BLaER1 (cell line): Measurements from ENCODE around the gene KDM6B.

Source experiments
- H3K27ac ChIP-seq: shearing (Covaris generic); formaldehyde crosslinking; 2 replicates; pipeline ENCODE4 v1.8.1; 2022
- H3K27me3 ChIP-seq: shearing (Covaris generic); formaldehyde crosslinking; 2 replicates; pipeline ENCODE4 v1.8.1; 2022
- H3K36me3 ChIP-seq: shearing (Covaris generic); formaldehyde crosslinking; 2 replicates; pipeline ENCODE4 v1.8.1; 2022
- H3K4me1 ChIP-seq: shearing (Covaris generic); formaldehyde crosslinking; 2 replicates; pipeline ENCODE4 v1.8.1; 2022
- H3K4me2 ChIP-seq: shearing (Covaris generic); formaldehyde crosslinking; 2 replicates; pipeline ENCODE4 v1.8.1; 2022
- H3K4me3 ChIP-seq: shearing (Covaris generic); formaldehyde crosslinking; 2 replicates; pipeline ENCODE4 v1.8.1; 2022
- H3K9ac ChIP-seq: shearing (Covaris generic); formaldehyde crosslinking; 2 replicates; pipeline ENCODE4 v1.8.1; 2022
- H3K9me3 ChIP-seq: shearing (Covaris generic); formaldehyde crosslinking; 2 replicates; pipeline ENCODE4 v1.8.1; 2022
- H4K20me1 ChIP-seq: shearing (Covaris generic); formaldehyde crosslinking; 2 replicates; pipeline ENCODE4 v1.8.1; 2022
- Cebpa-rat ChIP-seq: shearing (Covaris generic); IDR thresholded peaks from 2 replicates; pipeline ENCODE4 v1.8.1; 2022

KDM6B gene

GRCh38 chr17:7839876-7840261, 5.9 kb downstream of the KDM6B start:
- Histone ChIP-seq H3K36me3 (peaks cover 13% of the 10 kb centered on the region), H3K27ac (peak overlapping the region; percentile 84), H3K4me2 (peak overlapping the region; percentile 99), H3K4me1 (peaks cover 42% of the 10 kb centered on the region), H3K9me3 (no peaks in the 10 kb centered on the region), H3K27me3 (no peaks in the 10 kb centered on the region), H3K9ac (peak overlapping the region; percentile 91), H3K4me3 (peak overlapping the region; percentile 78; the same call in 1 of the 2 replicates), H4K20me1 (peaks cover 58% of the 10 kb centered on the region)
- no peak for TF ChIP-seq Cebpa-rat

GRCh38 chr17:7840441-7840840, 6.4 kb downstream of the KDM6B start:
- peak overlapping the region; percentile 99 for H3K4me2 ChIP-seq
- peak overlapping the region; percentile 94 for H3K27ac ChIP-seq
- peaks cover 64% of the 10 kb centered on the region for H4K20me1 ChIP-seq
- no peaks in the 10 kb centered on the region for H3K27me3 ChIP-seq
- peaks cover 19% of the 10 kb centered on the region for H3K36me3 ChIP-seq
- H3K9ac ChIP-seq = peak overlapping the region; percentile 91
- no peaks in the 10 kb centered on the region for H3K9me3 ChIP-seq
- TF ChIP-seq Cebpa-rat = no peak
- H3K4me3 ChIP-seq = peak overlapping the region; percentile 78
- peaks cover 47% of the 10 kb centered on the region for H3K4me1 ChIP-seq

GRCh38 chr17:7840875-7841274, 6.9 kb downstream of the KDM6B start:
- peak overlapping the region; percentile 99 for H3K4me2 ChIP-seq
- peaks cover 23% of the 10 kb centered on the region for H3K36me3 ChIP-seq
- no peak for TF ChIP-seq Cebpa-rat
- H3K27ac ChIP-seq = peak overlapping the region; percentile 94
- no peaks in the 10 kb centered on the region for H3K9me3 ChIP-seq
- peak overlapping the region; percentile 78 for H3K4me3 ChIP-seq
- H3K27me3 ChIP-seq = no peaks in the 10 kb centered on the region
- peak overlapping the region; percentile 91 for H3K9ac ChIP-seq
- peaks cover 68% of the 10 kb centered on the region for H4K20me1 ChIP-seq
- peaks cover 50% of the 10 kb centered on the region for H3K4me1 ChIP-seq

- Histone ChIP-seq H4K20me1 (peaks cover 74% of the 10 kb centered on the region), H3K4me1 (peaks cover 50% of the 10 kb centered on the region), H3K27me3 (no peaks in the 10 kb centered on the region), H3K36me3 (peaks cover 29% of the 10 kb centered on the region), H3K9me3 (no peaks in the 10 kb centered on the region), H3K4me2 (peak overlapping the region; percentile 99), H3K4me3 (peak overlapping the region; percentile 78), H3K27ac (peak overlapping the region; percentile 94), H3K9ac (peak overlapping the region; percentile 91)
- TF ChIP-seq Cebpa-rat = no peak
Observed at GRCh38 chr17:7841396-7841914, 7.4 kb downstream of the KDM6B start.

- H3K4me1 ChIP-seq = peaks cover 48% of the 10 kb centered on the region
- peak overlapping the region; percentile 94 for H3K27ac ChIP-seq
- no peak for TF ChIP-seq Cebpa-rat
- no peaks in the 10 kb centered on the region for H3K9me3 ChIP-seq
- H3K27me3 ChIP-seq = no peaks in the 10 kb centered on the region
- H4K20me1 ChIP-seq = peaks cover 79% of the 10 kb centered on the region
- peak overlapping the region; percentile 78 for H3K4me3 ChIP-seq
- peak overlapping the region; percentile 91 for H3K9ac ChIP-seq
- H3K4me2 ChIP-seq = peak overlapping the region; percentile 99
- peaks cover 34% of the 10 kb centered on the region for H3K36me3 ChIP-seq
Observed at GRCh38 chr17:7841915-7842379, 7.9 kb downstream of the KDM6B start.

- Histone ChIP-seq H3K4me3 (peak overlapping the region; percentile 78), H3K36me3 (peaks cover 39% of the 10 kb centered on the region), H4K20me1 (peaks cover 84% of the 10 kb centered on the region), H3K27me3 (no peaks in the 10 kb centered on the region), H3K27ac (peak overlapping the region; percentile 94), H3K4me1 (peaks cover 42% of the 10 kb centered on the region), H3K9ac (peak overlapping the region; percentile 91), H3K4me2 (peak overlapping the region; percentile 99), H3K9me3 (no peaks in the 10 kb centered on the region)
- no peak for TF ChIP-seq Cebpa-rat
Observed at GRCh38 chr17:7842380-7843256, 8.6 kb downstream of the KDM6B start.

GRCh38 chr17:7843257-7843535, 9.2 kb downstream of the KDM6B start:
- Histone ChIP-seq H3K4me2 (peak overlapping the region; percentile 99), H4K20me1 (peaks cover 88% of the 10 kb centered on the region), H3K36me3 (peaks cover 44% of the 10 kb centered on the region), H3K4me3 (peak overlapping the region; percentile 78), H3K27ac (peak overlapping the region; percentile 94), H3K27me3 (no peaks in the 10 kb centered on the region), H3K4me1 (peaks cover 40% of the 10 kb centered on the region), H3K9me3 (no peaks in the 10 kb centered on the region), H3K9ac (peak overlapping the region; percentile 91)
- TF ChIP-seq Cebpa-rat = no peak

- no peaks in the 10 kb centered on the region for H3K9me3 ChIP-seq
- TF ChIP-seq Cebpa-rat = no peak
- peaks cover 48% of the 10 kb centered on the region for H3K36me3 ChIP-seq
- H3K27ac ChIP-seq = peak overlapping the region; percentile 94
- peak overlapping the region; percentile 78 for H3K4me3 ChIP-seq
- H3K27me3 ChIP-seq = no peaks in the 10 kb centered on the region
- H3K4me2 ChIP-seq = peak overlapping the region; percentile 99
- peaks cover 38% of the 10 kb centered on the region for H3K4me1 ChIP-seq
- peaks cover 87% of the 10 kb centered on the region for H4K20me1 ChIP-seq
- H3K9ac ChIP-seq = peak overlapping the region; percentile 91
Observed at GRCh38 chr17:7843536-7844291, 9.7 kb downstream of the KDM6B start.

GRCh38 chr17:7844292-7845154, 10.5 kb downstream of the KDM6B start:
- Histone ChIP-seq H3K9ac (peak overlapping the region; percentile 91), H3K4me1 (peaks cover 29% of the 10 kb centered on the region), H3K27me3 (no peaks in the 10 kb centered on the region), H4K20me1 (peaks cover 87% of the 10 kb centered on the region), H3K4me2 (peak overlapping the region; percentile 99), H3K9me3 (no peaks in the 10 kb centered on the region), H3K4me3 (peak overlapping the region; percentile 78), H3K36me3 (peaks cover 56% of the 10 kb centered on the region), H3K27ac (peak overlapping the region; percentile 94)
- no peak for TF ChIP-seq Cebpa-rat
